ENCODE data around the gene CDCA7.

DNA sequence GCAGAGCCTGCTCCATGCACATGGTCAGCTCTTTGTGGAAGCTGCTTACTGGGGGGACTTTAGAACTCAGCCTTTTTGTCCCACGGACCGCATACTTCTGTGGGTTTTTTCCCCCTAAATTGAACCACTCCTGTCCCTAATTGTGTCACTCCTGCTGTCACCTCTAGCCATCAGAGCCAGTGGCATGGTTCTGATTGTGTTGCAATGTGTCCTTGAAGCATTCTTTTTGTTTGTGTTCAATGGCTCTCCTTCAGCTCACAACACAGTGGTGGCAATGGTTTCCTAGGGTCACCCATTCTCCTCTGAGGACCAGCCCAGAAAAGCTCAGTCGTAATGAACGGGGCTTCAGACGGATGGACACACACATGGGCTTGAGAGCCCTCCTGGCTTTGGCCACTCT, 35.4 kb downstream of the CDCA7 start:
- TF ChIP-seq, protein P1, sequence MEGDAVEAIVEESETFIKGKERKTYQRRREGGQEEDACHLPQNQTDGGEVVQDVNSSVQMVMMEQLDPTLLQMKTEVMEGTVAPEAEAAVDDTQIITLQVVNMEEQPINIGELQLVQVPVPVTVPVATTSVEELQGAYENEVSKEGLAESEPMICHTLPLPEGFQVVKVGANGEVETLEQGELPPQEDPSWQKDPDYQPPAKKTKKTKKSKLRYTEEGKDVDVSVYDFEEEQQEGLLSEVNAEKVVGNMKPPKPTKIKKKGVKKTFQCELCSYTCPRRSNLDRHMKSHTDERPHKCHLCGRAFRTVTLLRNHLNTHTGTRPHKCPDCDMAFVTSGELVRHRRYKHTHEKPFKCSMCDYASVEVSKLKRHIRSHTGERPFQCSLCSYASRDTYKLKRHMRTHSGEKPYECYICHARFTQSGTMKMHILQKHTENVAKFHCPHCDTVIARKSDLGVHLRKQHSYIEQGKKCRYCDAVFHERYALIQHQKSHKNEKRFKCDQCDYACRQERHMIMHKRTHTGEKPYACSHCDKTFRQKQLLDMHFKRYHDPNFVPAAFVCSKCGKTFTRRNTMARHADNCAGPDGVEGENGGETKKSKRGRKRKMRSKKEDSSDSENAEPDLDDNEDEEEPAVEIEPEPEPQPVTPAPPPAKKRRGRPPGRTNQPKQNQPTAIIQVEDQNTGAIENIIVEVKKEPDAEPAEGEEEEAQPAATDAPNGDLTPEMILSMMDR (IDR thresholded peaks at IDR 0.05; ENCODE audit: low read depth, low read length, missing input control) = no peak
- TF ChIP-seq NR2F2 (IDR thresholded peaks at IDR 0.05) (no peak), JUND (IDR thresholded peaks at IDR 0.05) (no peak), REST (IDR thresholded peaks at IDR 0.05) (no peak), RXRA (IDR thresholded peaks at IDR 0.05) (no peak), FOXA1 (IDR thresholded peaks at IDR 0.05) (no peak), YY1 (IDR thresholded peaks at IDR 0.05) (no peak), TAF1 (conservative IDR thresholded peaks at IDR 0.05) (no peak), HNF4G (IDR thresholded peaks at IDR 0.05) (no peak), EGR1 (IDR thresholded peaks at IDR 0.05; ENCODE audit: low read depth in 2 of 2) (no peak), RAD21 (IDR thresholded peaks at IDR 0.05) (no peak), SP1 (IDR thresholded peaks at IDR 0.05) (no peak), GABPA (IDR thresholded peaks at IDR 0.05 in 1 of 2, conservative IDR thresholded peaks at IDR 0.05 in 1 of 2) (no peak)
- TF ChIP-seq, protein P2, sequence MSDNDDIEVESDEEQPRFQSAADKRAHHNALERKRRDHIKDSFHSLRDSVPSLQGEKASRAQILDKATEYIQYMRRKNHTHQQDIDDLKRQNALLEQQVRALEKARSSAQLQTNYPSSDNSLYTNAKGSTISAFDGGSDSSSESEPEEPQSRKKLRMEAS (IDR thresholded peaks at IDR 0.05) = no peak
